Brain microvascular endothelial cell (primary cell): ENCODE measurements around the gene KANK4.
A peak's percentile ranks its signal among the peaks of the same experiment; 100 is the strongest.
"Not testable (repeated sequence)": the region's sequence is repeated elsewhere in the genome, so short reads cannot be mapped to it uniquely, and the experiment has no call there.

Source experiments
- DNase-seq: peaks from one replicate; pipeline ENCODE4 v3.0.0-alpha.2; 2020
- H3K27ac ChIP-seq: fragments of 250-450 bp; sonication (Bioruptor Pico); 2 replicates; pipeline ENCODE4 v1.5.1; 2020; ENCODE audit warnings: mild to moderate bottlenecking, moderate library complexity
- H3K27me3 ChIP-seq: fragments of 250-450 bp; sonication (Bioruptor Pico); replicated peaks from 2 replicates; pipeline ENCODE4 v1.5.1; 2020; ENCODE audit warnings: mild to moderate bottlenecking
- H3K36me3 ChIP-seq: fragments of 250-450 bp; sonication (Bioruptor Pico); replicated peaks from 2 replicates; pipeline ENCODE4 v1.5.1; 2020; ENCODE audit warnings: mild to moderate bottlenecking
- H3K4me3 ChIP-seq: 2 replicates; pipeline ENCODE4 v1.5.1; 2011; ENCODE audit warnings: low read depth, mild to moderate bottlenecking, control low read depth, low read length, moderate library complexity
- in situ Hi-C: cut with HindIII; loops from 2 replicates; pipeline ENCODE4 v1.10.0; 2017; ENCODE audit warnings: low sequenced_read_pairs, low pct_ligation_motif_present
- TF ChIP-seq, protein P1 (sequence below): IDR thresholded peaks from 2 replicates; pipeline ENCODE4 v1.5.1; 2011; ENCODE audit warnings: low read depth, mild to moderate bottlenecking, moderate library complexity, low read length, control low read depth, inconsistent platforms; ENCODE audit errors: missing control alignments

Gene KANK4

DNA sequence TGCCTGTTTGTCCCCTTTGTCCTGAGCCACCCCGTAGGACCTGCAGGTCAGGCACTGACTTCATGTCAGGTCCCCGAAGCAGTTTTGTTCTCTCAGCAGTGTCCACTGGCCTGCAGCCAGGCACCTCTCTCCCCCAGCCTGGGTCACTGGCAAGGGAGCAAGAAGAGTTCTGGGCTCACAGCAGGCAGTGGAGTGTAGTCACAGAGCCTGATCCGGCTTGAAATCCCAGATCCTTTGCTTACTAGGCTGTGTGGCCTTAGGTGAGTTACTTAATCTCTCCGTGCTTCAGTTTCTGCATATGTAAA is 90.4 kb downstream of the KANK4 start:
- DNase-seq = no peak
- Histone ChIP-seq H3K4me3 (no peak overlapping the region), H3K27ac (no peak overlapping the region), H3K27me3 (no peaks in the 10 kb centered on the region), H3K36me3 (no peaks in the 10 kb centered on the region)
- TF ChIP-seq, protein P1, sequence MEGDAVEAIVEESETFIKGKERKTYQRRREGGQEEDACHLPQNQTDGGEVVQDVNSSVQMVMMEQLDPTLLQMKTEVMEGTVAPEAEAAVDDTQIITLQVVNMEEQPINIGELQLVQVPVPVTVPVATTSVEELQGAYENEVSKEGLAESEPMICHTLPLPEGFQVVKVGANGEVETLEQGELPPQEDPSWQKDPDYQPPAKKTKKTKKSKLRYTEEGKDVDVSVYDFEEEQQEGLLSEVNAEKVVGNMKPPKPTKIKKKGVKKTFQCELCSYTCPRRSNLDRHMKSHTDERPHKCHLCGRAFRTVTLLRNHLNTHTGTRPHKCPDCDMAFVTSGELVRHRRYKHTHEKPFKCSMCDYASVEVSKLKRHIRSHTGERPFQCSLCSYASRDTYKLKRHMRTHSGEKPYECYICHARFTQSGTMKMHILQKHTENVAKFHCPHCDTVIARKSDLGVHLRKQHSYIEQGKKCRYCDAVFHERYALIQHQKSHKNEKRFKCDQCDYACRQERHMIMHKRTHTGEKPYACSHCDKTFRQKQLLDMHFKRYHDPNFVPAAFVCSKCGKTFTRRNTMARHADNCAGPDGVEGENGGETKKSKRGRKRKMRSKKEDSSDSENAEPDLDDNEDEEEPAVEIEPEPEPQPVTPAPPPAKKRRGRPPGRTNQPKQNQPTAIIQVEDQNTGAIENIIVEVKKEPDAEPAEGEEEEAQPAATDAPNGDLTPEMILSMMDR = no peak
- in situ Hi-C loops = no loop called here

DNA sequence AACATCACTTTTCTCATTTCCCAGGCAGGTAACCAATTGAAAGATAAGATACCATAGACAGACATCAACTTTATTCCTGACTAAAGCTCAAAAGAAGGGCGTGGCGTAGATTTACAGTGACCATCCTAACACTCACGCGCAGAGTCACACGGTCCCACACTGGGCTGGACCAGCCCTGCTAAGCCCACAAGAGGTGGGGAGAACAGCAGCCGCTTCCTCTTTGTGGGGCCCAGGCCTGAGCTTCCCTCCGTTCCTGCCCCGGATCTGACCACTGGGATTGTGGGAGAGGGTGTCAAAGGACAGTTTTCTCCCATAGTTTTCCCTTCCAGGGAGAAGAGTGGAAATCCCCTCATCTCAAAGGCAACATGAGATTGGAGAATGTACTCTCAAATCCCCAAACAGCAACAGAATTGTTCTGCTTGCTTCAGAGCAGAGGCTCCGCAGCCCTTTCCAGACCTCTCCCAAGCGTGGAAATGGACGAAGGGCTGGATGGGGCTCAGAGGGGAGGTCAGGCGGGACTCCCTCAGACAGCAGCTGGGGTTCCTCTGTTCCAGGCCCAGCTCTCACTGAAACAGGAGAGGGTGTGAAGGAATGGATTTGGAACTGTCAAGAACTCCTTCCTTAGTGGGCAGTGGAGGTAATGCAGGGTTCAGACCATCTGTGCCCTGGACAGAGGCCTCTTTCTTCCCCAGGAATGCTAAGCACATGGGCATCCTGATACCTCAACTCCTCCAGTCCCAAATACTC is 90.9 kb downstream of the KANK4 start:
- Histone ChIP-seq H3K4me3 (no peak overlapping the region), H3K27ac (no peak overlapping the region), H3K36me3 (no peaks in the 10 kb centered on the region), H3K27me3 (no peaks in the 10 kb centered on the region)
- in situ Hi-C loops = no loop called here
- TF ChIP-seq, protein P1 = peak; percentile 23
- DNase-seq = no peak

DNA sequence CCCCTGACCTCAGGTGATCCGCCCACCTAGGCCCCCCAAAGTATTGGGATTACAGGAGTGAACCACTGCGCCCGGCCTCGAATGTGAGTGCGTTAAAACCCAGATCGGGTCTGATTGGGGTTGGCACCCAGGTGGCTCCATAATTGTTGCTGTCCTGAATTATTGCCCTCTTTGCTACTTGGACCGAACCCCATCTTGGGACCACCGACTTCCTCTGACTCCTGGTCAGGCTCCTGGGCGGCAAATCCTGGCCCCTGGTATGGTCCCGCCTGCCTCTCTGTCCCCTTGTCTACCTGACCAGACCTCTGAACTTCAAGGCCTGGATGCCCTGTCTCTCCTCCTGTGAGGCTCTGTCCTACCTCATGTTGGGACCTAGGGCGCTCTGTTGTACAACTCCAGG is 91.7 kb downstream of the KANK4 start:
- in situ Hi-C loops = no loop called here
- Histone ChIP-seq H3K36me3 (no peaks in the 10 kb centered on the region), H3K27ac (no peak overlapping the region), H3K4me3 (no peak overlapping the region), H3K27me3 (no peaks in the 10 kb centered on the region)
- DNase-seq = no peak
- TF ChIP-seq, protein P1 = no peak

DNA sequence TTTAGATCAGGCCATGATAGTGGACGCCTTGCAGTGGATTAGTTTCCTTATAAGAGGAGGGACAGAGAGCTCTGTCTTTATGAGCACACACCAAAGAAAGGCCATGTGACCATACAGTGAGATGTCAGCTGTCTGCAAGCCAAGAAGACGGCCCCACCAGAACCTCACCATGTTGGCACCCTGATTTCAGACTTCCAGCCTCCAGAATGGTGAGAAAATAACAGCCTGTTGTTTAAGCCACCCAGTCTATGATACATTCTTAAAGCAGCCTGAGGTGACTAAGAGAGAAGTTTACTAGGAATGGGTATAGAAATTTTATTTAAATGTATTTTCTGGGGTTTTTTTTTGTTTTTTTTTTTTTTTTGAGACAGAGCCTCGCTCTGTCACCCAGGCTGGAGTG is 95.1 kb downstream of the KANK4 start:
- Histone ChIP-seq H3K4me3 (no peak overlapping the region), H3K27ac (no peak overlapping the region), H3K36me3 (no peaks in the 10 kb centered on the region), H3K27me3 (no peaks in the 10 kb centered on the region)
- DNase-seq = no peak
- in situ Hi-C loops = no loop called here
- TF ChIP-seq, protein P1 = no peak

DNA sequence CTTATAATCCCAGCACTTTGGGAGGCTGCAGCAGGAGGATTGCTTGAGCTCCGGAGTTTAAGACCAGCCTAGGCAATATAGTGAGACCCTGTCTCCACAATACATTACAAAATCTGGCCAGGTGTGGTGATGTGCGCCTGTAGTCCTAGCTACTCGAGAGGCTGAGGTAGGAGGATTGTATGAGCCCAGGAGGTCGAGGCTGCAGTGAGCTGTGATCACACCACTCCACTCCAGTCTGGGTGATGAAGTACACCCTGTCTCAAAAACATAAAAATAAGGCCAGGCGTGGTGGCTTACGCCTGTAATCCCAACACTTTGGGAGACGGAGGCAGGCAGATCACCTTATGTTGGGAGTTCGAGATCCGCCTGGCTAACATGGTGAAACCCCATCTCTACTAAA is 96.9 kb downstream of the KANK4 start:
- in situ Hi-C loops = no loop called here
- H3K36me3 ChIP-seq = no peaks in the 10 kb centered on the region
- H3K27ac ChIP-seq = no peak overlapping the region
- TF ChIP-seq, protein P1 = no peak
- no peaks in the 10 kb centered on the region for H3K27me3 ChIP-seq
- no peak overlapping the region for H3K4me3 ChIP-seq
- no peak for DNase-seq

DNA sequence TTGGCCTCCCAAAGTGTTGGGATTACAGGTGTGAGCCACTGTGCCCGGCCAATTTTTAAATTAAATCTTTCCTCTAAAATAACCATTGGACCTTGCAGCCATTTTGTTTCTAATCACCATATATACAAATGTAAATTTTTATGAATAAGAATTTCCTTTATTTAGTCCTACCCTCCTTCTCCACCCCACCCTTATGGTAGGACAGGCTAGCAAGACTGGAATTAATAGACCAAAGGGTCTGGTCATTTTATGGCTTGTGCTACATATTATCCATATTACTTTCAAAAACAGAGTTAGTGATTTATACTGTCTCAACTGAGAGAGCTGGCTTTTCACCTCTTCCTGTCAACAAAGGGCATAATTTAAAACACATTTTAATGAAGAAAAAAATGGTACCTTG is 98.1 kb downstream of the KANK4 start:
- H3K36me3 ChIP-seq = no peaks in the 10 kb centered on the region
- no peak for DNase-seq
- TF ChIP-seq, protein P1 = no peak

DNA sequence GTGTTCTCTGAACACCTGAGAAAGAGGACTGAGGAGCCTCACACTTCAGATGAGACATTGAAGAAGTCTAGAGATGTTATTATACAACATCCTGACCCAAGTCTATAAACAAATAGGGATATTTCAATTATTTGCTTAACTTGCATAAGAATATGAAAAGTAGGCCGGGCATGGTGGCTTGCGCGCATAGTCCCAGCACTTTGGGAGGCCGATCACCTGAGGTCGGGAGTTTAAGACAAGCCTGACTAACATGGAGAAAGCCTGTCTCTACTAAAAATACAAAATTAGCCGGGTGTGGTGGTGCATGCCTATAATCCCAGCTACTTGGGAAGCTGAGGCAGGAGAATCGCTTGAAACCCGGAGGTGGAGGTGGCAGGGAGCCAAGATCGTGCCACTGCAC is 98.8 kb downstream of the KANK4 start:
- in situ Hi-C loops, H3K4me3 ChIP-seq, DNase-seq, H3K27me3 ChIP-seq, H3K27ac ChIP-seq, H3K36me3 ChIP-seq: not testable (repeated sequence)

More for the DNA sequence above, 98.1 kb downstream of the KANK4 start:
- Histone ChIP-seq H3K27ac (no peak overlapping the region), H3K4me3 (no peak overlapping the region), H3K27me3 (no peaks in the 10 kb centered on the region)
- in situ Hi-C loops = no loop called here
